ENCODE measurements around the gene AGPS. TPM values are rescaled to one million over a fixed set of nuclear protein-coding genes. Genes with fewer than 3 reads are reported as not detected.

Gene AGPS
- total and polyA plus RNA-seq, 10 of the 15 experiments (the other 5 are each of a cell fraction or from before 2014, with no cell fraction given): 7.9 to 54.2 (median 38.7) TPM

DNA sequence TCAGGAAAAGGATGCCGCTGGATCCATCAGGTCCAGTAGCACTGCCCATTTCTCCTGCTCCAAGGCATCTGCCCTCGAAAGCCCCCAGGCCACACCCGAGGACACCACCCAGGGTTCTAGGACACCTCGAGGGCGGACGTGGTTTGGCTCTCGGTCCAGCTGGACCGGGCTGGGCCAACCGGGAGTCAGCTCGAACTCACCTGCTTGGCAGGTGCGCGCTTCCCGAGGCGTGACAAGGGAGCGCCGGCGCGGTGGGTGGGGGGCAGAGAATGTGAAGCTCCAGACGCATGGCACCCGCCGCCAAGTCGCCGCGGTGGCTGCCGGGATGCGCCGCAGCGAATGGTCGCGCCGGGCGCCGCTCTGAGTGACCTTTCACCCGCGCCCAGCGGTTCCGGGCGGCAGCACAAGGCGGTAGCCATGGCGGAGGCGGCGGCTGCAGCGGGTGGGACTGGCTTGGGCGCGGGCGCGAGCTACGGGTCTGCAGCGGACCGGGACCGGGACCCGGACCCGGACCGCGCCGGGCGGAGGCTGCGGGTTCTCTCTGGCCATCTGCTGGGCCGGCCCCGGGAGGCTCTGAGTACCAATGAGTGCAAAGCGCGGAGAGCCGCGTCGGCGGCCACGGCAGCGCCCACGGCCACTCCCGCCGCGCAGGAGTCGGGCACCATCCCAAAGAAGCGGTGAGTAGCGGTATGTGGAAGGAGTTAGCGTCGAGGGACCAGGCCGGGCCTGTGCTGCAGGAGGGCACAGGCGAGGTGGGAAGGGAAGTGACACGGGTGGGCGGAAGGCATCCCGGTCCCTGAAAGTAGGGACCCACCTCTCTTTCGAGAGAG, at the start of gene AGPS (continued):
- TF ChIP-seq, protein P1, sequence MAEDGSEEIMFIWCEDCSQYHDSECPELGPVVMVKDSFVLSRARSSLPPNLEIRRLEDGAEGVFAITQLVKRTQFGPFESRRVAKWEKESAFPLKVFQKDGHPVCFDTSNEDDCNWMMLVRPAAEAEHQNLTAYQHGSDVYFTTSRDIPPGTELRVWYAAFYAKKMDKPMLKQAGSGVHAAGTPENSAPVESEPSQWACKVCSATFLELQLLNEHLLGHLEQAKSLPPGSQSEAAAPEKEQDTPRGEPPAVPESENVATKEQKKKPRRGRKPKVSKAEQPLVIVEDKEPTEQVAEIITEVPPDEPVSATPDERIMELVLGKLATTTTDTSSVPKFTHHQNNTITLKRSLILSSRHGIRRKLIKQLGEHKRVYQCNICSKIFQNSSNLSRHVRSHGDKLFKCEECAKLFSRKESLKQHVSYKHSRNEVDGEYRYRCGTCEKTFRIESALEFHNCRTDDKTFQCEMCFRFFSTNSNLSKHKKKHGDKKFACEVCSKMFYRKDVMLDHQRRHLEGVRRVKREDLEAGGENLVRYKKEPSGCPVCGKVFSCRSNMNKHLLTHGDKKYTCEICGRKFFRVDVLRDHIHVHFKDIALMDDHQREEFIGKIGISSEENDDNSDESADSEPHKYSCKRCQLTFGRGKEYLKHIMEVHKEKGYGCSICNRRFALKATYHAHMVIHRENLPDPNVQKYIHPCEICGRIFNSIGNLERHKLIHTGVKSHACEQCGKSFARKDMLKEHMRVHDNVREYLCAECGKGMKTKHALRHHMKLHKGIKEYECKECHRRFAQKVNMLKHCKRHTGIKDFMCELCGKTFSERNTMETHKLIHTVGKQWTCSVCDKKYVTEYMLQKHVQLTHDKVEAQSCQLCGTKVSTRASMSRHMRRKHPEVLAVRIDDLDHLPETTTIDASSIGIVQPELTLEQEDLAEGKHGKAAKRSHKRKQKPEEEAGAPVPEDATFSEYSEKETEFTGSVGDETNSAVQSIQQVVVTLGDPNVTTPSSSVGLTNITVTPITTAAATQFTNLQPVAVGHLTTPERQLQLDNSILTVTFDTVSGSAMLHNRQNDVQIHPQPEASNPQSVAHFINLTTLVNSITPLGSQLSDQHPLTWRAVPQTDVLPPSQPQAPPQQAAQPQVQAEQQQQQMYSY (CRISPR knock-in tag; IDR thresholded peaks at IDR 0.05): no peak
- TF ChIP-seq POLR2AphosphoS5 (IDR thresholded peaks at IDR 0.05; ENCODE audit: low read length): peak; percentile 82
- no peak for TF ChIP-seq CEBPB (IDR thresholded peaks at IDR 0.05; ENCODE audit: borderline replicate concordance in 1 of 2, low read depth in 2 of 2, low read length in 2 of 2)
- peak; percentile 17 for TF ChIP-seq SP1 (IDR thresholded peaks at IDR 0.05; ENCODE audit: low read depth, low read length)
- TF ChIP-seq CBX5 (IDR thresholded peaks at IDR 0.05; ENCODE audit: low read depth): no peak
- TF ChIP-seq, protein P2, sequence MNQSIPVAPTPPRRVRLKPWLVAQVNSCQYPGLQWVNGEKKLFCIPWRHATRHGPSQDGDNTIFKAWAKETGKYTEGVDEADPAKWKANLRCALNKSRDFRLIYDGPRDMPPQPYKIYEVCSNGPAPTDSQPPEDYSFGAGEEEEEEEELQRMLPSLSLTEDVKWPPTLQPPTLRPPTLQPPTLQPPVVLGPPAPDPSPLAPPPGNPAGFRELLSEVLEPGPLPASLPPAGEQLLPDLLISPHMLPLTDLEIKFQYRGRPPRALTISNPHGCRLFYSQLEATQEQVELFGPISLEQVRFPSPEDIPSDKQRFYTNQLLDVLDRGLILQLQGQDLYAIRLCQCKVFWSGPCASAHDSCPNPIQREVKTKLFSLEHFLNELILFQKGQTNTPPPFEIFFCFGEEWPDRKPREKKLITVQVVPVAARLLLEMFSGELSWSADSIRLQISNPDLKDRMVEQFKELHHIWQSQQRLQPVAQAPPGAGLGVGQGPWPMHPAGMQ (IDR thresholded peaks at IDR 0.05; ENCODE audit: borderline replicate concordance): no peak
- TF ChIP-seq STAT3 (IDR thresholded peaks at IDR 0.05; ENCODE audit: low read depth, low read length): no peak
- TF ChIP-seq, protein P3, sequence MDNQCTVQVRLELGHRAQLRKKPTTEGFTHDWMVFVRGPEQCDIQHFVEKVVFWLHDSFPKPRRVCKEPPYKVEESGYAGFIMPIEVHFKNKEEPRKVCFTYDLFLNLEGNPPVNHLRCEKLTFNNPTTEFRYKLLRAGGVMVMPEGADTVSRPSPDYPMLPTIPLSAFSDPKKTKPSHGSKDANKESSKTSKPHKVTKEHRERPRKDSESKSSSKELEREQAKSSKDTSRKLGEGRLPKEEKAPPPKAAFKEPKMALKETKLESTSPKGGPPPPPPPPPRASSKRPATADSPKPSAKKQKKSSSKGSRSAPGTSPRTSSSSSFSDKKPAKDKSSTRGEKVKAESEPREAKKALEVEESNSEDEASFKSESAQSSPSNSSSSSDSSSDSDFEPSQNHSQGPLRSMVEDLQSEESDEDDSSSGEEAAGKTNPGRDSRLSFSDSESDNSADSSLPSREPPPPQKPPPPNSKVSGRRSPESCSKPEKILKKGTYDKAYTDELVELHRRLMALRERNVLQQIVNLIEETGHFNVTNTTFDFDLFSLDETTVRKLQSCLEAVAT (IDR thresholded peaks at IDR 0.05): no peak
- no peak for TF ChIP-seq MTA3 (IDR thresholded peaks at IDR 0.05; ENCODE audit: borderline replicate concordance, low read length)
- no peak for TF ChIP-seq MTA2 (IDR thresholded peaks at IDR 0.05; ENCODE audit: low read depth)
- no peak for TF ChIP-seq TCF7 (IDR thresholded peaks at IDR 0.05; ENCODE audit: borderline replicate concordance)
- TF ChIP-seq, protein P4, sequence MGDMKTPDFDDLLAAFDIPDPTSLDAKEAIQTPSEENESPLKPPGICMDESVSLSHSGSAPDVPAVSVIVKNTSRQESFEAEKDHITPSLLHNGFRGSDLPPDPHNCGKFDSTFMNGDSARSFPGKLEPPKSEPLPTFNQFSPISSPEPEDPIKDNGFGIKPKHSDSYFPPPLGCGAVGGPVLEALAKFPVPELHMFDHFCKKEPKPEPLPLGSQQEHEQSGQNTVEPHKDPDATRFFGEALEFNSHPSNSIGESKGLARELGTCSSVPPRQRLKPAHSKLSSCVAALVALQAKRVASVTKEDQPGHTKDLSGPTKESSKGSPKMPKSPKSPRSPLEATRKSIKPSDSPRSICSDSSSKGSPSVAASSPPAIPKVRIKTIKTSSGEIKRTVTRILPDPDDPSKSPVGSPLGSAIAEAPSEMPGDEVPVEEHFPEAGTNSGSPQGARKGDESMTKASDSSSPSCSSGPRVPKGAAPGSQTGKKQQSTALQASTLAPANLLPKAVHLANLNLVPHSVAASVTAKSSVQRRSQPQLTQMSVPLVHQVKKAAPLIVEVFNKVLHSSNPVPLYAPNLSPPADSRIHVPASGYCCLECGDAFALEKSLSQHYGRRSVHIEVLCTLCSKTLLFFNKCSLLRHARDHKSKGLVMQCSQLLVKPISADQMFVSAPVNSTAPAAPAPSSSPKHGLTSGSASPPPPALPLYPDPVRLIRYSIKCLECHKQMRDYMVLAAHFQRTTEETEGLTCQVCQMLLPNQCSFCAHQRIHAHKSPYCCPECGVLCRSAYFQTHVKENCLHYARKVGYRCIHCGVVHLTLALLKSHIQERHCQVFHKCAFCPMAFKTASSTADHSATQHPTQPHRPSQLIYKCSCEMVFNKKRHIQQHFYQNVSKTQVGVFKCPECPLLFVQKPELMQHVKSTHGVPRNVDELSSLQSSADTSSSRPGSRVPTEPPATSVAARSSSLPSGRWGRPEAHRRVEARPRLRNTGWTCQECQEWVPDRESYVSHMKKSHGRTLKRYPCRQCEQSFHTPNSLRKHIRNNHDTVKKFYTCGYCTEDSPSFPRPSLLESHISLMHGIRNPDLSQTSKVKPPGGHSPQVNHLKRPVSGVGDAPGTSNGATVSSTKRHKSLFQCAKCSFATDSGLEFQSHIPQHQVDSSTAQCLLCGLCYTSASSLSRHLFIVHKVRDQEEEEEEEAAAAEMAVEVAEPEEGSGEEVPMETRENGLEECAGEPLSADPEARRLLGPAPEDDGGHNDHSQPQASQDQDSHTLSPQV (IDR thresholded peaks at IDR 0.05): peak; percentile 78
- TF ChIP-seq ZZZ3 (IDR thresholded peaks at IDR 0.05; ENCODE audit: control insufficient read depth, insufficient read length, low read depth): no peak
- TF ChIP-seq NRF1 (conservative IDR thresholded peaks at IDR 0.05; ENCODE audit: low read depth, low read length): no peak
- no peak; the same call in 1 of the 2 replicates for TF ChIP-seq ASH2L (IDR thresholded peaks at IDR 0.05; ENCODE audit: borderline replicate concordance, low read depth)
- no peak for TF ChIP-seq EZH2 (IDR thresholded peaks at IDR 0.05; ENCODE audit: borderline replicate concordance, control insufficient read depth, low read depth, low read length)
- peak; percentile 38; the same call in 1 of the 2 replicates for TF ChIP-seq MXI1 (IDR thresholded peaks at IDR 0.05; ENCODE audit: low read depth, low read length)
- TF ChIP-seq RUNX3 (IDR thresholded peaks at IDR 0.05; ENCODE audit: low read length): peak; percentile 48
